Keratinocyte (primary cell): ENCODE data around the gene SORBS2. TPM values are rescaled to one million over a fixed set of nuclear protein-coding genes. Genes with fewer than 3 reads are reported as not detected.

Source experiments
- DNase-seq: peaks from one replicate; pipeline ENCODE4 v3.0.0-alpha.2; 2011; ENCODE audit warnings: low read depth, missing footprints, low spot score
- FAIRE-seq: peaks from 2 replicates; lab custom pipeline; 2011; peaks lifted over from hg19 to GRCh38; lab: Jason Lieb, UNC
- H2AFZ ChIP-seq: 2 replicates; pipeline ENCODE4 v1.6.0; 2012; ENCODE audit warnings: low read length, control low read depth, inconsistent platforms; ENCODE audit not compliant: control insufficient read depth
- H3K27ac ChIP-seq: 2 replicates; pipeline ENCODE4 v1.5.1; 2011; ENCODE audit warnings: low read length; ENCODE audit not compliant: control insufficient read depth, insufficient read depth
- H3K27me3 ChIP-seq: 3 replicates; pipeline ENCODE4 v1.6.0; 2011; ENCODE audit warnings: low read length; ENCODE audit not compliant: control insufficient read depth, insufficient read depth; ENCODE audit errors: extremely low read depth
- H3K36me3 ChIP-seq, 2 experiments: 2 replicates in 1 of 2; 3 replicates in 1 of 2; pipeline ENCODE4 v1.5.1; 2011; ENCODE audit warnings: low read length in 2 of 2, mild to moderate bottlenecking in 1 of 2; ENCODE audit not compliant: control insufficient read depth in 2 of 2, insufficient read depth in 2 of 2; ENCODE audit errors: extremely low read depth in 1 of 2
- H3K4me1 ChIP-seq: 3 replicates; pipeline ENCODE4 v1.5.1; 2011; ENCODE audit warnings: low read length; ENCODE audit not compliant: control insufficient read depth, insufficient read depth; ENCODE audit errors: extremely low read depth
- H3K4me2 ChIP-seq: 3 replicates; pipeline ENCODE4 v1.6.0; 2011; ENCODE audit warnings: low read depth, low read length; ENCODE audit not compliant: control insufficient read depth, insufficient read depth; ENCODE audit errors: extremely low read depth
- H3K4me3 ChIP-seq, 3 experiments: fragments of 200-600 bp in 1 of 3; sonication (generic) in 1 of 3; 2 replicates in 2 of 3; 3 replicates in 1 of 3; pipeline ENCODE4 v1.5.1; 2011 to 2016; ENCODE audit warnings: low read length in 3 of 3, mild to moderate bottlenecking in 3 of 3, control low read depth in 2 of 3, inconsistent platforms in 1 of 3, low read depth in 1 of 3, mixed read lengths in 1 of 3, mixed run types in 1 of 3, moderate library complexity in 1 of 3; ENCODE audit not compliant: control insufficient read depth in 2 of 3, insufficient read depth in 2 of 3; ENCODE audit errors: extremely low read depth in 1 of 3
- H3K79me2 ChIP-seq: 2 replicates; pipeline ENCODE4 v1.6.0; 2012; ENCODE audit warnings: low read length; ENCODE audit not compliant: control insufficient read depth, insufficient read depth
- H3K9ac ChIP-seq: 3 replicates; pipeline ENCODE4 v1.6.0; 2011; ENCODE audit warnings: low read length; ENCODE audit not compliant: control insufficient read depth, insufficient read depth; ENCODE audit errors: extremely low read depth
- H3K9me1 ChIP-seq: 3 replicates; pipeline ENCODE4 v1.6.0; 2011; ENCODE audit warnings: low read length; ENCODE audit not compliant: control insufficient read depth, insufficient read depth; ENCODE audit errors: extremely low read depth
- H3K9me3 ChIP-seq: 2 replicates; pipeline ENCODE4 v1.5.1; 2012; ENCODE audit warnings: low read depth, low read length; ENCODE audit not compliant: control insufficient read depth
- H4K20me1 ChIP-seq: 3 replicates; pipeline ENCODE4 v1.6.0; 2011; ENCODE audit warnings: low read length; ENCODE audit not compliant: control insufficient read depth, insufficient read depth; ENCODE audit errors: extremely low read depth
- EZH2 ChIP-seq: IDR thresholded peaks from one replicate; pipeline ENCODE4 v1.6.1; 2012; ENCODE audit warnings: inconsistent platforms, mild to moderate bottlenecking, low read length, moderate library complexity
- dilution Hi-C: fragments of 300-500 bp; cut with MboI; formaldehyde crosslinking; loops from one replicate; pipeline ENCODE4 v1.7.0; 2020; ENCODE audit warnings: low sequenced_read_pairs; ENCODE audit not compliant: extremely low pct_ligation_motif_present
- polyA plus RNA-seq, 5 experiments: library from polyadenylated mRNA; depleted of rRNA in 3 of 5; stranded (reverse) in 3 of 5; stranded (forward) in 1 of 5; unstranded in 1 of 5; fragments of >200 nt; gene quantifications; 1 replicate in 1 of 5; 2 replicates in 3 of 5; 3 replicates in 1 of 5; pipeline versions ENCODE4 v1.2.1 to v1.2.3, GENCODE V29; 2011 to 2012; ENCODE audit warnings: missing spikeins in 2 of 5, low read depth in 1 of 5, low replicate concordance in 1 of 5
- TF ChIP-seq, protein P1 (sequence below), 3 experiments: IDR thresholded peaks in 1 of 3; conservative IDR thresholded peaks in 1 of 3; optimal IDR thresholded peaks in 1 of 3; 2 replicates in 2 of 3; 3 replicates in 1 of 3; pipeline versions ENCODE3 to v1.5.1; 2011; ENCODE audit warnings: low read length in 3 of 3, mild to moderate bottlenecking in 3 of 3, moderate library complexity in 2 of 3, control low read depth in 1 of 3, inconsistent platforms in 1 of 3; ENCODE audit not compliant: insufficient read depth in 2 of 3; ENCODE audit errors: extremely low read depth in 1 of 3

The SORBS2 gene
- polyA plus RNA-seq, 1 donor (not counting 4 experiments of a cell fraction or from before 2014, with no cell fraction given), result 0.14 TPM

DNA sequence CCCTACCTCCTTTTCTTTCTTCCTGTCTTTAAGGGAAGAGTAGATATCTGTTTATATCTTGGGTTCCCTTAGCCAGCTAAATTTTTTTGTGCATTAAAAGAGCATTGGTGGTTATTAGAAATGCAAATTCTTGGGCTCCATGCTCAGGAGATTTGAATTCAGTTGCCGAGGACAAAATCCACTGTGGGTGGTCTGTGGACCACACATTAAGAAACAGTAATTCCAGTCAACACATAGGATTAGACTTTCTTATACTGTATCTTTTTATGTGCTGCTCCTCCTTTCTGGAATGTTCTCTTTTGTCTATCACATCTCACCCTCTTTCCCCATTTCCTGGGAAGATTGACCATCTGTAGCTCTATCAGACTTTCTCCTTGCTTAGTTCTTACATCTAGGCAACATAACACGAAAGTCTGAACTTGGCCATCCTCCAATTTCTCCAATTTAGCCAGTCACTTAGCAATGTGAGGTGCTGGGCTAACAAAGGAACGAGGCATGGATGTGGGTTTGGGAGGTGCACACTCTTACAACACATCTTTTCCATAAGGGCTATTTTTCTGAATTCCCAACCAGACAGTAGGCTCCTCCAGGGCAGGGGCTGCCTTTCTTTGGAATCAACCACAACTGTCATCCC, 271.4 kb downstream of the SORBS2 start:
- TF ChIP-seq, protein P1, sequence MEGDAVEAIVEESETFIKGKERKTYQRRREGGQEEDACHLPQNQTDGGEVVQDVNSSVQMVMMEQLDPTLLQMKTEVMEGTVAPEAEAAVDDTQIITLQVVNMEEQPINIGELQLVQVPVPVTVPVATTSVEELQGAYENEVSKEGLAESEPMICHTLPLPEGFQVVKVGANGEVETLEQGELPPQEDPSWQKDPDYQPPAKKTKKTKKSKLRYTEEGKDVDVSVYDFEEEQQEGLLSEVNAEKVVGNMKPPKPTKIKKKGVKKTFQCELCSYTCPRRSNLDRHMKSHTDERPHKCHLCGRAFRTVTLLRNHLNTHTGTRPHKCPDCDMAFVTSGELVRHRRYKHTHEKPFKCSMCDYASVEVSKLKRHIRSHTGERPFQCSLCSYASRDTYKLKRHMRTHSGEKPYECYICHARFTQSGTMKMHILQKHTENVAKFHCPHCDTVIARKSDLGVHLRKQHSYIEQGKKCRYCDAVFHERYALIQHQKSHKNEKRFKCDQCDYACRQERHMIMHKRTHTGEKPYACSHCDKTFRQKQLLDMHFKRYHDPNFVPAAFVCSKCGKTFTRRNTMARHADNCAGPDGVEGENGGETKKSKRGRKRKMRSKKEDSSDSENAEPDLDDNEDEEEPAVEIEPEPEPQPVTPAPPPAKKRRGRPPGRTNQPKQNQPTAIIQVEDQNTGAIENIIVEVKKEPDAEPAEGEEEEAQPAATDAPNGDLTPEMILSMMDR (optimal IDR thresholded peaks at IDR 0.05 in 1 of 3, IDR thresholded peaks at IDR 0.05 in 1 of 3, conservative IDR thresholded peaks at IDR 0.05 in 1 of 3; ENCODE audit: extremely low read depth in 1 of 3, insufficient read depth in 2 of 3, low read length in 3 of 3), result no peak
- TF ChIP-seq EZH2, result no peak
- H3K9ac ChIP-seq, result no peak overlapping the region
- H2AFZ ChIP-seq, result no peak overlapping the region
- H3K4me3 ChIP-seq, result no peak overlapping the region
- FAIRE-seq (no peak), DNase-seq (no peak)
- no peaks in the 10 kb centered on the region for H3K9me1 ChIP-seq
- H4K20me1 ChIP-seq, result no peaks in the 10 kb centered on the region
- dilution Hi-C loops, result no loop called here
- peaks cover 26% of the 10 kb centered on the region for H3K27me3 ChIP-seq
- H3K9me3 ChIP-seq, result no peaks in the 10 kb centered on the region
- H3K4me2 ChIP-seq, result no peak overlapping the region
- H3K4me1 ChIP-seq, result no peaks in the 10 kb centered on the region
- H3K79me2 ChIP-seq, result no peaks in the 10 kb centered on the region
- no peak overlapping the region for H3K27ac ChIP-seq
- no peaks in the 10 kb centered on the region for H3K36me3 ChIP-seq

DNA sequence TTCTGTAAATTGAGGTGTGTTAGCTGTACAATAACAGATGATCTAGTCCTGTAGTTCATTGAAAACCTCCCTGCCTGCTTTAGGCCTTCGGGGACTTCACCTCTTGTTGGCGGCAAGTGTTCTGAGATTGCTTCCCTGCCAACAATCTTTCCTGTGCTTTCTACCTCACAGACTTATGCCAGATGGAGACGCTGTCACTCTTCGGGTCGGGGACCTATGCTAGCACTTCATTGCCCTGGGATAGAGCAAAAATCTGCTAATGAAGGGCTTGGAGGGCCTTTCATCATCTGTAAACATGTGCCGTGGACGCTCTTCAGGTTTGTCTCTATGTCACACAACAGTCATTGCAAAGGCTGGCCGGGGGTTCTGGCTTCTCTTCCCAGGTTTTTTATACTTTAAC, 272.0 kb downstream of the SORBS2 start:
- no peaks in the 10 kb centered on the region for H3K9me3 ChIP-seq
- no peaks in the 10 kb centered on the region for H3K36me3 ChIP-seq
- no peak overlapping the region for H3K4me3 ChIP-seq
- no peaks in the 10 kb centered on the region for H3K4me1 ChIP-seq
- H2AFZ ChIP-seq, result no peak overlapping the region
- FAIRE-seq (no peak), DNase-seq (no peak)
- H3K9me1 ChIP-seq, result no peaks in the 10 kb centered on the region
- no peak overlapping the region for H3K4me2 ChIP-seq
- dilution Hi-C loops, result no loop called here
- TF ChIP-seq EZH2, result no peak
- TF ChIP-seq, protein P1 (optimal IDR thresholded peaks at IDR 0.05 in 1 of 3, IDR thresholded peaks at IDR 0.05 in 1 of 3, conservative IDR thresholded peaks at IDR 0.05 in 1 of 3; ENCODE audit: extremely low read depth in 1 of 3, insufficient read depth in 2 of 3, low read length in 3 of 3), result no peak
- H4K20me1 ChIP-seq, result no peaks in the 10 kb centered on the region
- no peaks in the 10 kb centered on the region for H3K79me2 ChIP-seq
- no peak overlapping the region for H3K9ac ChIP-seq
- no peak overlapping the region for H3K27ac ChIP-seq
- peaks cover 30% of the 10 kb centered on the region for H3K27me3 ChIP-seq
